GM18870 (cell line): ENCODE data around the gene ZNF275.
"Not testable (repeated sequence)": the region's sequence is repeated elsewhere in the genome, so short reads cannot be mapped to it uniquely, and the experiment has no call there.

Source experiments
- ATAC-seq: cut with Tn5 transposase; IDR thresholded peaks from one replicate; pipeline ENCODE4 v1.9.1; 2021; ENCODE audit warnings: moderate library complexity; ENCODE audit not compliant: unreplicated experiment

ZNF275 gene

DNA sequence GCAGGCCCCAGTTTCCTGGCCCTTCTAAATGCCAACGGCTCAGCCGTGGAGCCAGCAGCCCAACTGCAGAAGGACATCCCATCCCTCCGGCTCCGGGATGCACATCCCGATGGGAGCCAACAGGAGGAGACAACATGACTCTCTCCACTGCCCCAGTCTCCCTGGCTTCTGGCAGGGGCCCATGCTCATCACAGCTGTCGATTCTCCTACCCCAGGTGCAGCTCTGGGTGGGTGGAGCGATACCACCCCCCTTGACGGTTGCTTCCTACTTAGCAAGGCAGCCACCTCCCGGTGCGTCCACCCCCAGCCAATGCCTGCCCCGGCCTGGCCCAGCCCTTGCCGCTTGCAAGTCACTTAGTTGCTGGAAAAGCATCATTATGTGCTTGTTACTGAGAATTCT, 19.5 kb downstream of the ZNF275 start:
- no peak for ATAC-seq

DNA sequence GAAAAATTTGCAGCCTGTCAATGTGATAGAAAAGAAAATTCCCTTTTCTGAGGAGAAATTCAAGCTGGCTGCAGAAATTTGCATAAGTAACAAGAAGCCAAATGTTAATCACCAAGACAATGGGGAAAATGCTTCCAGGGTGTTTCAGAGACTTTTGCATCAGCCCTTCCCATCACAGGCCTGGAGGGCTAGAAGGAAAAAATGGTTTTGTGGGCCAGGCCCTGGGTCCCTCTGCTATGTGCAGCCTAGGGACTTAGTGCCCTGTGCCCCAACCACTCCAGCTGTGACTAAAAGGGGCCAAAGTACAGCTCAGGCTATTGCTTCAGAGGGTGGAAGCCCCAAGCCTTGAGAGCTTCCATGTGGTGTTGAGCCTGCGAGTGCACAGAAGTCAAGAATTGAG, 23.9 kb downstream of the ZNF275 start:
- no peak for ATAC-seq

DNA sequence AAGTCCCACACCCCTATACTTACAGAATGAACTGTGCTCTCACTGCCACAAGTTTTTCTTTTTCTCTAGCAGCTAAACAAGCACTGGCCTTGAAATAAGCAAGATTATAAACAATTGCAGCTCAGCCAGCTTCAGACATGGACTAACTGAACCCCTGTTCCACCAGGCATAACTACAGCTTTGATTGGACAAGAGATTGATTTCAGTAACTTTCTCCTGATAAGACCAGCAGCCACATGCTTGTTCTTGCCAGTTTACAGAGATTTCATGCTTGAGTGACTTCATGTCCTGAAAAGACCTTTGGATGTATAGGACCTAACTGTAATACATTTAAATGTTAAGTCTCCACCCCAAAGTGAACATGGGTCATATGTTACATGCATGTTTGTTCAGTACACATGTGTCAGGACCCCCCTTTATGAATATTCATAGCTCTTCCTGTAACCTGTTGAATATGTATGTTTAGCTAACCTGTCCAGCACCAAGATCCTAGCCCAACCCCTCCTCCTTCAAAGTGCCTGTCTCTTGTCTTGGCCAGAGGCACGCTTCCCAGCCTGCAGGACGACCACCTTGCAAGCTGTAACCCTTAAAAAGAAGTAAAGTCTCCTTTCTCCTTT, 27.9 kb downstream of the ZNF275 start:
- no peak for ATAC-seq

DNA sequence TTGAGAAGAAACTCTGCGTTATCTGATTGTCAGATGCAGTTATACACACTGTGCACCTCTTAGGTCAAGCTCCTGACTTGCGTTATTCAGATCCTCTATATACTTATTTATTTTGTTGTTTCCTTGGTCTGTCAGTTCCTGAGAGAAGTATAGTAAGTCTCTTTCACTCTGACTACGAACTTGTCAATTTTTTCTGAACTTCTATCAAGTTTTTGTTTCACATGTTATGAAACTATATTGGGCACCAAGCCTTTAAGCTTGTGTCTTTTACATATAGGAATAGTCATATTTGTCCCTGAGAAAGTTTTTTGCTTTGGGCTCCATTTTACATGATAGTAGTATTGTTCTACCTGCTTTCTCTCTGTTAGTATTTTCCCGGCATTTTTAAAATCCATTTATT, 31.7 kb downstream of the ZNF275 start:
- no peak for ATAC-seq

DNA sequence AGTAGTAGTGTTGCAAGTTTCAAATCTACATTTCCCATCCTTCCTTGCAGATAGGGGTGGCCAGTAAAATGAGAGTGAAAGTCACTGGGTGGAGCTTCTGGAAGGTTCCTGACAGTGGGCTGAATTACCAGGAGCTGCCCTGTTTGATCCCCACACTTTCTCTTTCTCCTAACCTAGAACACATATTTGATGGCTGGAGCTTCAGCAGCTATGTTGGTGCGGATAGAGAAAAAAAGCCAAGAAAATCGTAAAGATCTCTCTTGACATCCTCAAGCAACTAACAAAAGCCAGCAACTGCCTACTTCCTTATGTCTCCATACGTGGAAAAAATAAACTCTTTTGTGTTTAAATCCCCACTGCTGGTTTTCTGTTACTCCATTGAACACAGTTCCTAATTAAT, 32.2 kb downstream of the ZNF275 start:
- ATAC-seq: no peak

DNA sequence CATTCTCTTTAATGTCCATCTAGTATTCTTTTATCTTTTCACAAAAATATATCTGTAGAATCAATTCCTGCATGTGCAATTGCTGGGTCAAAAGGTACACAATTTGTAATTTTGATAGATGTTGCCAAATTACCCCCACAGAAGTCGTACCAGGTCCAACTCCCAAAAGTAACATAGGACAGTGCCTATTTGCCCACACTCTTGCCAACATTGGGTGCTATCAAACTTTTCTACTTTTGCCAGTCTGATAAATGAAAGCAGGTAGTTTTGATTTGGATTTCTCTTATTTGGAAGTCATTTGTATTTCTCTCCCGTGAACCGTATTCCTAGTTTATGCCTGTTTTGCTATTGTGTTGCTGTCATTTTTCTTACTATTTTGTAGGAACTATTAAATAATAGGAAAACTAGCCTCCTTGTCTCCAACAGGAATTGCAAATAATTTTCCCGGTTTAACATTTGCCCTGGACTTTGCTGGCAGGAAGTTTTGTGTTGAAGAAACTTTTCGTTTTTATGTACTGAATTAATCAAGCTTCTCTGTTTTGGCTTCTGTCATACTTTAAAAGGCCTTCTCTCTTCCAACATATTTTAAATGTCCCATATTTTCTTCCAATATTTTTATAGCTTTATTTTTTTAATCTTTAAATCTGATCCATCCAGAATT, 33.1 kb downstream of the ZNF275 start:
- ATAC-seq: no peak

DNA sequence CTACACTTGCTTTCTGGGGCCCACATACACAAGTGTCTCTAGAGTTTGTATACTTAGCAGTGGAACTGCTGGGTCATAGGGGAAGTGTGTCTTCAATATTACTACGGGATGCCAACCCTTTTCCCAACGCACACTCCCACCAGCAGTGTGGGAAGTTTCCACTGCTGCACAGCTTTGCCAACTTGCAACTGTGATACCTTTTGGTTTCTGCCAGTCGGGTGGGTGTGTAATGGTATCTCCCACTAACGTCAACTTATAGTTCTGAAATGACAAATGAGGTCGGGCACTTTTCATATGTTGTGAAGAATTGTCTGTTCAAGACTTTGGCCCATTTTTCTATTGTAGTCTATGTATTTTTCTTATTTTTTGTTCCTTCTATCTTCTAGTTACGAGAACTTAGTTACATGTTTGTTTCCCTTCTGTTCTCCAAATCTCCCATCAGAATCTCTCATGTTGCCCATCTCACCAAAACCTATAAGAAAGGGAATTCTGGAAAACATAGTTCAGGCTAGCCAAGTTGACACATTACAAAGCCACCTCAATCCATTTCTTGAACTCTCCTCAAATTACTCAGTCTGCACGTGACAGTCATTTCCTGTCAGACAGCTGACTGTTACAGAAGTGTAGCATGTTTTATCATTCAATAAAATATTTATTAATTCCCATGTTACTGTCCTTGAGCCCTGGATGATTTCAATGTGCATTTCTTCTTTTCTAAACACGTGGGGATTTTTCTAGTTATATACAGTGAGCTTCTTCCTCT, 36.5 kb downstream of the ZNF275 start:
- ATAC-seq: no peak

DNA sequence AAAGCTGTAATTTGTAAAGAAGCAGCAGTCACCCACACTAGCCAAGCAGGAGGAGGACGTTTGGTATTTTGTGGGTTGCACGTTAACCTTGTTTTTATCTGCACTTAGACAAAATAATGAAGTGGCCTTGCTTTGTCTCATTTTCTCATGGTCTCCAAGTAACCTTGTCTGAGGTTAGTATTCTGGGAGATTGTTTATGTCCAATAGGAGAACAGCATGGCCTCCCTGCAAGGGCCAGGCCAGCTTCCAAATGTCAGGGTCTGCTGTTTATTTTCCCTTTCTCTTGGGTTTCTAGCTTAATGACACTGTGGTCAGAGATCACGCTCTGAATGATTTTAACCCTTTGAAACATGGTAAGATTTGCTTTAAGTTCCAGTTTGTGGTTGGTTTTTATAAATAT, 37.3 kb downstream of the ZNF275 start:
- ATAC-seq: no peak

DNA sequence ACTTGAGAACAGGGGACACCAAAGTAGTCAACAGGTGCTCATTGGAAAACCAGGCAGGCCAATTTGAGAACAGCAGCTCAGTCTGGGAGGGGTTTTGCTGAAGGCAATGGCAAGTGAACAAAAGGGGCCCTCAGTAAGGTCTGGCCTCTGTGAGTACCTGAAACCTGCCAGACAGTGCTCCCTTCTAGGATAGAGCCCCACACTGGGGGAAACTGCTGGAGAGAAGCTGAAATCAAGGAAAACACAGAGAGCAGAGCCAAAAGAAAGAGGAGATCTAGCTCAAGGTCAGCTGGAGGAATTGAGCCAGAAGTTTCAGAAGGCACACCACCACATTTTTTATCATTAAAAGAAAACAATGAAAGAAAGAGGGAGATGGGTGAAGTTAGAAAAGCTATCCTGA, 39.0 kb downstream of the ZNF275 start:
- ATAC-seq: no peak

DNA sequence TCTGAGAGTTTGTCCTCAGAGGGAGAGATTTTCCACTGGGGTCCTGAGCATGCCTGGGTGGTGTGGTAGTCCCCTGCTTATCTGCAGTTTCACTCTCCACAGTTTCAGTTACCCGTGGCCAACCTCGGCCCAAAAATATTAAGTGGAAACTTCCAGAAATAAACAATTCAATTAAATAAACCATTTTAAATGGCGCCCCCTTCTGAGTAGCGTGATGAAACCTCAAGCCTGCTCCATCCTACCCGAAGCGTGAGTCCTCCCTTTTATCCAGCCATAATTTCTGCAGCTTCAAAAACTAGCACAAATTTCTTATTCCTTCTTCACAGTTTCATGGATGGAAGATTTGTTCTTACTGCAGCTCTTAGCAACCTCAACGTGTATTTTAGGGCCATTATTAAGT, 40.5 kb downstream of the ZNF275 start:
- no peak for ATAC-seq

DNA sequence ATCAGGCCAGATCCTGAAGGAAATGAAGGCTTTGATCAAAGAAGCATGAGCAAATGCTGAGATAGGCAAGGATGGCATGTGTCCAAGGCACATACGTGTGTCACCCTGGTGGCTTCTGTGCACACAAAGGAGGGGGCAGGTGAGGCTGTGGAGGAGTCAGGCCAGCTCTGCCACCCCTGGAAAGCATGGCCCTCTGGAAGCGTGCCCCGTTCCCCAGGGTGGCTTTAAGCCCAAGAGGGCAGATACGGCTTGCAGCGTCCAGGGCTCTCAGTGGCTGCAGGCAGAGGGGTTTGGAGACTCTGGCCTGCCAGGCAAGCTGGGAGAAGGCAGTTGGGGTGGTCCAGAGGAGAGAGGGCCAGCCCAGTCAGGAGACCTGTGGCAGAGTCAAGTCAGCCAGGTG, 41.6 kb downstream of the ZNF275 start:
- no peak for ATAC-seq

DNA sequence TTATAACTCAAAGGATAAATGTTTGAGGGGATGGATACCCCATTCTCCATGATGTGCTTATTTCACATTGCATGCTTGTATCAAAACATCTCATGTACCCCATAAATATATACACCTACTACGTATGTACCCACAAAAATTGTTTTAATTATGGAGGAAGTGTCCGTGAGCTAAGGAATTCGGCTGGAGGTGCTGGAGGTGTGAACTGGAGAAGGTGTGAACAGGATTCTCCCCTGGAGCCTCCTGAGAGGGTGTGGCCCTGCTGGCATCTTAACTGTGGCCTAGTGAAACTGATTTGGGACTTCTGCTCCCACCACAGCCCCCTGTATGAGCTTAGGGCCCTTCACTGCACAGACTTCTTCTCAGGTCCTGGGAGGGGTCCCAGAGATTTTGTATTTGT, 43.8 kb downstream of the ZNF275 start:
- ATAC-seq: no peak

DNA sequence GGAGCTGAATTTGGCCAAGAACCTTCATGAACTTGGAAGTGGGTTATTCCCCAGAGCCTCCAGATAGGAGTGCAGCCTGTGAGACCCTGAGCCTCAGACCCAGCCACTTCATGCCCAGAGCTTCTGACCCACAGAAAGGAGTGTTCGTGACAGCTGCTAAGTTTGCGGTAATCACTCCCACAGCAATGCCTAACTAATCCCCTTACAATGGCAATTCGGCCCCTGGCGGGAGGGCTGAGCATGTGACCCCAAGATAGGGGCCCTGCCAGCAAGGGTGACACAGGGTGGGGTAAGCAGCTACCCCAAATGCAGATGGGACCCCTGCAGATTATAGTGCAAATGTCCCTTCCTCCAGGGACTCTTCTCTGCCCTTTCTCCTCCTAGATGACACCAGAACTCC, 44.7 kb downstream of the ZNF275 start:
- ATAC-seq: no peak

DNA sequence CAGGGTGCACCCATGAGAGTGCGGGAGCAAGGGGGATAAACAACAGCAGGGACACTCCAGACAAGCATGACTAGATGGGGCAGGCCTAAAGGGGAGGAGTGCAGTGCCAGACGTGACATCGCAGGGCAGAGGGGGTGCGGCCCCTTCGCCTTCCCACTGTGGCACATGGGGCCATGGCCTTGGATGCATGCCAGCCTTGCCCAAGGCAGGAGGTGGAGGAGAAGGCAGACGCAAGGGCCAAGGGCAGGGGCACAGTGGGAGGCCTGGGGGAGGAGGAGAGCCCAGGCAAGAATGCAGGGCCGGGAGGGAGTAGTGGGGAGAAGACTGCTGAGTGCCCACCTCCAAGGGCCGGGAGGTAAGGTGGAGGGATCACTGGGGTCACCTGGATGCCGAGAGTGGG, 45.6 kb downstream of the ZNF275 start:
- ATAC-seq: no peak

DNA sequence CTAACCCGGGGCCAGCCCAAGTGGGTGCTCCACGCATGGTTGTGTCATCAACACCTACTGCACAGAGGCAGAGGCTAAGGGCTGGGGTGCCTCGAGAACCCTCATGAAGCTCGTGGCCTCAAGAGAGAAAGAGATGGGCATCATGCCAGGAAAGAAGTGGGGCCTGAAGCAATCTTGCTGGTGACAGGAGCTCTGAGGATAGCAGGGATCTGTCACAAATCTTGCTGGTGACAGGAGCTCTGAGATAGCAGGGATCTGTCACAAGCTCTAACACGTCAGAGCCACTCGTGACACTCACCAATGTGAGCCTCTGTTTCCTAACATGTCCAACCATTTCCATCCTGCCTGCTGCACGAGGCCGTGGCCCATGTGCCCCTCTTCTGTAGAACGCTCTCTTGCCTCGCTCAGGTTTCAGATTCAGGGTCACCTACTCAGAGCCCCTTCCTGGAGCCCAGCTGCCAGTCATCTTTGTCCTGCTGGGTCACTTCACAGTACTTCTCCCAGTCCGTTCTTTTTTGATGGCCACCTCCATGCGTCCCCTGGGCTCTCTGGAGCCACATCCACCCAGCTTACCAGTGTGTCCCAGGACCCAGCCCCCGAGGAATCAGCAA, 46.1 kb downstream of the ZNF275 start:
- no peak for ATAC-seq

DNA sequence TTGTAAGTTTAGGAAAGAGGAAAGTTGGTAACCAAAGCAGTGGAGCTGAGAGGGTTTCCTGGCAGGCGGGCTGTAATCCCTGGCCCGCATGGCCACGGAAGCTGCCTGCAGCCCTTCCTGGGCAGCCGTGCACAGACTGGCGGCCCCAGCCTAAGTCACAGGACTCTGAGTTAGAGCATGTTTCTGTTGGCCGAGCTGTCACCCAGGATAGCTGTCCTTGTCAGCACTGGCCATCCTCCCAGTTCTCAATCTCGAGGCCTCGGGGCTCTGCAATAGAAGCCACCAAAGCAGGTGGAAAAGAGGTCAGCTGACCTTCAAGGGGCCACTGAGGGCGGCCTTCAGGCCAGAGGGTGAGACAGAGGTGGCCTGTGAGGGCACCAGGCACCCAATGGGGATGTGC, 46.7 kb downstream of the ZNF275 start:
- ATAC-seq: no peak

DNA sequence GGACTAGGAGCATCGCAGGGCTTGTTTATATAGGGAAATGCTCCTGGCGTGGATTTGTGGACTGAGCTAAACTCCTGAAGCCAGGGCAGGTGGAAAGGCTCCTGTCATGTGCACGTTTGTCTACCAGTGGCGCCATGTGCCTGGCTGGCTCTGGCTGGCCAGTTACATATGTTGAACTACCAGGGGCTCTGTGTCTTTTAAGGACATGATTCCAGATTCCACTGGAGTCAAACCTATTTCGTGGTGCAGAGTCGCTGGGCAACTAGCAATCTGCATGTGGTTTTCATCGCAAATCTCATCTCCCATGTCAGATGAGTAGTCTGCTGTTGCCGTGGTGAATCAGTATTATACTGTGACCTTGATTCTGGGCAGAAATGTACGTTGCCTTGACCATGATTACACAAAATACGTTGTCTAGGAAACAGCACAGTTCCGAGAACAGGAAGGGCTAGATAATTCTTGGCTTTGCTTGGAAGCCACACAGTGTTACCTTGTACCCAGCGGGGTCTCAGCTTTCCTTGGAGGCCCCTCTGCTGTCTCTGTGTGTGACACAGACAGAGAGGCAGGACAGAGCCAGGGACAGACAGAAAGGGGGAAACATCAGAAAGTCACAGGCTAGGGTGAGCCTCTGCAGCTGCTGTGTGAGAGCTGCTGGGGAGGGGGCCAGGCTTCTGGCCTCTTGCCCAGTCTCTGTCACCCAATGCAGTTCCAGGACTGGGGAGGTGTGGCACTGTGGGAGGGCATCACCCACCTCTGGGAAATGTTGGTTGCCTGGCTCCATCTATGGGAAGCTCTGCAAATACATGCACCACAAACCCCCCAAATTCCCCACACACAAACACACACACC, 48.0 kb downstream of the ZNF275 start:
- no peak for ATAC-seq

DNA sequence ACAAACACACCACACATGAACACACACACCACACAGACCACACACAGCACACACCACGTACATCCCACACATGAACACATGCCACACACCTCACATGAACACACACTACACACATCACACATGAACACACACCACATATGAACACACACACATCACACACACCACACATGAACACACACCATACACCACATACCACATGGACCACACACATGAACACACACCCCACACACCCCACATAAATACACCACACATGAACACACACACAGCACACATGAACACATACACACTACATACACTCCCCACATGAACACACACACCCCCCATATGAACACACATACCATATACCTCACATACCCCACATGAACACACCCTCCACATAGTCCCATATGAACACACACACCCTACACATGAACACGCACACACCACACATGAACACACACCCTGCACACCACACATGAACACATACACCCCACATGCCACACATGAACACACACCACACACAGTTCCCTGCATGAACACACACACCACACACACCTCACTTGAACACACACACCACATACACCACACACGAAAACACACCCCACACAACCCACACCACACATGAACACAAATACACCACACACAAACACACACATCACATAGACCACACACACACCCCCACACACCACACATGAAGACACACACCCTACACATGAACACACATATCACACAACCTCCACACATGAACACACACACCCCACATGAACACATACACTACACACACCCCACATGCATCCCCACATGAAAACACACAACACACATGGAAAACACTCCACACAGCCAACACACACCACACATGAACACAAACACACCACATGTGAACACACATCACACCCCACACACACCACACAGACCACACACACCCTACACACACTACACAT, 48.9 kb downstream of the ZNF275 start:
- no peak for ATAC-seq

DNA sequence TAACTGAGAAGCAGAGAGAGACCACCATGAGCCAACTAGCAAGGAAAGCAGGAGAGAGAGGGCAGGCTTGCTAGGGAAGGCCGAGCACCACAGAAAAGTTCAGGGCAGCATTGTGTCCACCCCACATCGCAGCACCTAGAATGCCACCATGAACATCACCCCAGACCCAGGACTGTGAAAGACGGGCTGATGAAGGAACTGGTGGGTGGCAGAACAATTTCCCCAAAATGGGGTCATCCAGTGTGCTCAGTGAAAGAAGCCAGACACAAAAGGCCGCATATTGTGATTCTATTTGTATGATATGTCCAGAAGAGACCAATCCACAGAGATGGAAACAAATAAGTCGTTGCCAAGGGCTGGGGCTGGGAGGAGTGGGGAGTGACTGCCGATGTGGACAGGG, 50.4 kb downstream of the ZNF275 start:
- no peak for ATAC-seq

DNA sequence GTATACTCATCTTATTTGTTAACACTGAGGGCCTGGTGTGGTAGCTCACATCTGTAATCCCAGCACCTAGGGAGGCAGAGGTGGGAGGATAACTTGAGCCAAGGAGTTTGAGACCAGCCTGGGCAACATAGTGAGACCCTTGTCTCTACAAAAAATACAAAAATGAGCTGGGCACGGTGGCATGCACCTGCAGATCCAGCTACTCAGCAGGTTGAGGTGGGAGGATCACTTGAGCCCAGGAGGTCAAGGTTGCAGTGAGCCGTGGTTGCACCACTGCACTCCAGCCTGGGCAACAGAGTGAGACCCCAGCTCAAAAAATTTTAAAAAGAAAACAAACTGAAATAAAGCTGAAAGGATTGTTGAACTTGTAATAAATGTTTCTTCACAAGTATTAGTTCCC, 51.0 kb downstream of the ZNF275 start:
- not testable (repeated sequence) for ATAC-seq
